Sigmoid colon (tissue), 7 donors: ENCODE data around the gene ANGPT4. TPM values are rescaled to one million over a fixed set of nuclear protein-coding genes. Genes with fewer than 3 reads are reported as not detected.
A peak's percentile ranks its signal among the peaks of the same experiment; 100 is the strongest.

ENCODE experiments used
- DNase-seq: peaks from one replicate; pipeline ENCODE4 v3.0.0-alpha.2; 2019
- H3K27ac ChIP-seq, 4 donors: fragments of 200-600 bp; sonication (generic); one replicate each; pipeline ENCODE4 v1.5.1; 2016 to 2019; ENCODE audit warnings: mild to moderate bottlenecking in 1 of 4
- H3K27me3 ChIP-seq, 3 donors: fragments of 200-600 bp; sonication (generic); one replicate each; pipeline ENCODE4 v1.5.1; 2019; ENCODE audit warnings: mild to moderate bottlenecking in 1 of 3
- H3K36me3 ChIP-seq, 4 donors: fragments of 200-600 bp; sonication (generic); one replicate each; pipeline ENCODE4 v1.5.1; 2016 to 2019
- H3K4me1 ChIP-seq, 4 donors: fragments of 200-600 bp; sonication (generic); one replicate each; pipeline ENCODE4 v1.5.1; 2017 to 2019
- H3K4me3 ChIP-seq, 4 donors: fragments of 200-600 bp; sonication (generic); one replicate each; pipeline ENCODE4 v1.5.1; 2017 to 2019; ENCODE audit warnings: mild to moderate bottlenecking in 2 of 4, moderate library complexity in 1 of 4
- H3K9me3 ChIP-seq, 4 donors: fragments of 200-600 bp in 3 of 4; sonication (generic) in 3 of 4; one replicate each; pipeline versions ENCODE4 v1.5.1 to v1.6.1; 2013 to 2019
- EP300 ChIP-seq, 4 donors: sonication (generic); formaldehyde crosslinking; IDR thresholded peaks; one replicate each; pipeline ENCODE4 v1.6.1; 2017; ENCODE audit warnings: antibody characterized with exemption in 4 of 4
- POLR2A ChIP-seq, 2 donors: fragments of 450-650 bp; IDR thresholded peaks; one replicate each; pipeline ENCODE4 v1.6.1; 2016; ENCODE audit warnings: antibody characterized with exemption in 2 of 2, mild to moderate bottlenecking in 2 of 2, moderate library complexity in 2 of 2
- POLR2AphosphoS5 ChIP-seq, 4 donors: sonication (generic); formaldehyde crosslinking; IDR thresholded peaks; one replicate each; pipeline ENCODE4 v1.6.1; 2017; ENCODE audit warnings: antibody characterized with exemption in 4 of 4
- WGBS, 2 donors: extraction: QIAGEN DNeasy Blood & Tissue Kit; methylation state at CpG; one replicate each; pipeline ENCODE4 v1.1.7; 2013; 5-methylcytosine and 5-hydroxymethylcytosine counted together
- intact Hi-C: fragments of 100-400 bp; cut with DNase I; formaldehyde crosslinking; loops from one replicate; pipeline ENCODE4 v1.15.1; 2023
- polyA plus RNA-seq, 3 donors: library from polyadenylated mRNA; stranded (reverse); fragments of 200-250 nt; gene quantifications; one replicate each; pipeline ENCODE4 v1.2.3, GENCODE V29; 2013
- total RNA-seq, 4 donors: library from RNA; depleted of rRNA; stranded (reverse); fragments of >200 nt; gene quantifications; one replicate each; pipeline ENCODE4 v1.1.0, GENCODE V29; 2016
- TF ChIP-seq, protein P1 (sequence below), 4 experiments: fragments of 450-650 bp in 3 of 4; fragments of 200-600 bp in 1 of 4; IDR thresholded peaks; one replicate each; pipeline ENCODE4 v1.5.1; 2016 to 2019; ENCODE audit warnings: antibody characterized with exemption in 4 of 4, mild to moderate bottlenecking in 3 of 4, moderate library complexity in 2 of 4
- donor health status: healthy with polysubstance abuse.
- donor health status: Bipolar disorder and iron deficiency.
- donor health status: healthy.

Gene ANGPT4
- total and polyA plus RNA-seq, 7 donors = under 0.01 to 0.28 (median 0.23) TPM; not detected in 3

DNA sequence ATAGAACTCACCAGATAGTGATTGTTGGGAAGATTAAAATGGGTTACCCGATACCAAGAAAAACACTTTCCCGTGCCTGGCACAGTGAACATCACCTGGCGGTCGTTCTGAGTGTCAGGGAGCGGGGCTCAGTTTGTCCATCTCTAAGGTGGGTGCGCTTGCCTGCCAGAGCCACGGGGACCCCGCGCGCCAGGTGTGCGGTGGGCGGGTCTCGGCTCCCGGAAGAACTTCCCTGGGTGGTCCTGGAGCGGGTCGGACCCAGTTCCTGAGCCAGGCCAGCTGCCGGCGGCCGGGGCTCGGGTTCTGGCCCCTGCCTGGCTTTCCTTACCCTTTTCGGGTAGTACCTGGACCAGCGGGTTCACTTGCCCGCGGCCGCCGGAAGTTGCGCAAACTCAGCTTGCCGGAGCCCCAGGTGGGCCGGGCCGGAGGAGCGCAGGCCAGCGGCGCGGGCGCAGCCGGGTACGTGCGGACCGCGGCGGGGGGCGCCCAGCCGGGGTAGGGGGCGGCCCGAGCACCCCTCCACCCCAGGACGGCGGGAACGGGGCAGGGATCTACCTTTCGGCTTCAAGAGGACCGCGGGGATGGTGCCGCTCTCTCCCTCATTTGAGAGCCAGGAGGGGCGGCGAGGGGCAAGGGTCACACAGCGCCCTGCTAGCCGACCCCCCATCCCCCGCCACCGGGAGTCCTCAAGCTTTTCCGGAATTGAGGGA, 75.1 kb downstream of the ANGPT4 start:
- Histone ChIP-seq H3K9me3 (no peaks in the 10 kb centered on the region), H3K4me1 (peaks cover 0 to 24% (median 23%) of the 10 kb centered on the region in 4 donors), H3K36me3 (no peaks in the 10 kb centered on the region), H3K27me3 (peaks cover 14 to 46% (median 30%) of the 10 kb centered on the region in 3 donors), H3K27ac (no peak overlapping the region), H3K4me3 (peak overlapping the region in 3 of 4 donors; percentile 21 to 34 (median 27))
- 7 to 17% methylated on average over 59 of the region's 59 CpGs for WGBS, 2 donors
- intact Hi-C loops = no loop called here
- no peak for TF ChIP-seq POLR2A (IDR thresholded peaks at IDR 0.05)
- TF ChIP-seq EP300 (IDR thresholded peaks at IDR 0.05) = no peak
- TF ChIP-seq, protein P1, sequence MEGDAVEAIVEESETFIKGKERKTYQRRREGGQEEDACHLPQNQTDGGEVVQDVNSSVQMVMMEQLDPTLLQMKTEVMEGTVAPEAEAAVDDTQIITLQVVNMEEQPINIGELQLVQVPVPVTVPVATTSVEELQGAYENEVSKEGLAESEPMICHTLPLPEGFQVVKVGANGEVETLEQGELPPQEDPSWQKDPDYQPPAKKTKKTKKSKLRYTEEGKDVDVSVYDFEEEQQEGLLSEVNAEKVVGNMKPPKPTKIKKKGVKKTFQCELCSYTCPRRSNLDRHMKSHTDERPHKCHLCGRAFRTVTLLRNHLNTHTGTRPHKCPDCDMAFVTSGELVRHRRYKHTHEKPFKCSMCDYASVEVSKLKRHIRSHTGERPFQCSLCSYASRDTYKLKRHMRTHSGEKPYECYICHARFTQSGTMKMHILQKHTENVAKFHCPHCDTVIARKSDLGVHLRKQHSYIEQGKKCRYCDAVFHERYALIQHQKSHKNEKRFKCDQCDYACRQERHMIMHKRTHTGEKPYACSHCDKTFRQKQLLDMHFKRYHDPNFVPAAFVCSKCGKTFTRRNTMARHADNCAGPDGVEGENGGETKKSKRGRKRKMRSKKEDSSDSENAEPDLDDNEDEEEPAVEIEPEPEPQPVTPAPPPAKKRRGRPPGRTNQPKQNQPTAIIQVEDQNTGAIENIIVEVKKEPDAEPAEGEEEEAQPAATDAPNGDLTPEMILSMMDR (IDR thresholded peaks at IDR 0.05) = no peak
- no peak for TF ChIP-seq POLR2AphosphoS5 (IDR thresholded peaks at IDR 0.05)
- no peak for DNase-seq

DNA sequence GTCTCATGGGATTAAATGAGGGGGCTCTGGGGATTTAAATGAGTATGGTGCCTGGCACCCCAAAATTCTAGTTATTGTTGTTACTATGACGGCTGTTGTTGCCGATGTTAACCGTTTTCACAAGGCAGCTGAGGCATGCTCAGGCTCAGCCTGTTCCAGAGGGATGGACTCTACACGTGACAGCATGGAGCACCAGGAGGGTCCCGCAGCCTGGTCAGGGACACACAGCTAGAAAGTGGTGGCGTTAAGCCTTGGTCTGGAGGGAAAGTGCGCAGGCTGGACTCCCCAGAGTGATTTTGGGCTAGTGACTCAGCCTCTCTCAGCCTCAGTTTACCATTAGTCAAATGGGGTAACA, 75.7 kb downstream of the ANGPT4 start:
- no peak for DNase-seq
- TF ChIP-seq, protein P1 (IDR thresholded peaks at IDR 0.05) = no peak
- no peak for TF ChIP-seq EP300 (IDR thresholded peaks at IDR 0.05)
- TF ChIP-seq POLR2AphosphoS5 (IDR thresholded peaks at IDR 0.05) = no peak
- TF ChIP-seq POLR2A (IDR thresholded peaks at IDR 0.05) = no peak
- WGBS, 2 donors = 91 to 94% methylated on average over 7 of the region's 7 CpGs
- H3K27me3 ChIP-seq = peaks cover 14 to 44% (median 30%) of the 10 kb centered on the region in 3 donors
- intact Hi-C loops = no loop called here
- H3K4me3 ChIP-seq = no peak overlapping the region
- H3K4me1 ChIP-seq = peaks cover 0 to 24% (median 23%) of the 10 kb centered on the region in 4 donors
- no peaks in the 10 kb centered on the region for H3K36me3 ChIP-seq
- no peak overlapping the region for H3K27ac ChIP-seq
- H3K9me3 ChIP-seq = no peaks in the 10 kb centered on the region

DNA sequence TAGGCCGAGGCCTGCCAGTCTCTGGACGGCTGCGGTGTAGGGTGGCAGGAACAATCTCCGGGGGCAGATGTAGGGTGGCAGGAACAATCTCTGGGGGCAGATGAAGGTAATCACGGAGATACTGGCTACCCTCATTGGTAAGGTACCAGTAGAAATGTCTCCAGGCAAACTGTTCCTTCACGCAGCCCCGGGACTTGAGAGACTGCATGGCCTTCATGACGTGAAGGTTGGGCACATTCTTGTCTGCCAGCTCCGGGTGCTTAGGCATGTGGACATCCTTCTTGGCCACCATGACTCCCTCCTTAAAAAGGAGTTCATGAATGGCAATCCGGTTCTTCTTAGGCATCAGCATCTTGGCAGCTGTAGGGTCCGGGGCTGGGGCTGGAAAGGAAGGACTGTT, 76.5 kb downstream of the ANGPT4 start:
- intact Hi-C loops = loop anchor here (10.0 kb wide), 1 partner anchor 275 kb away; the partner anchor contains the start of gene PSMF1
- no peak overlapping the region for H3K27ac ChIP-seq
- TF ChIP-seq POLR2AphosphoS5 (IDR thresholded peaks at IDR 0.05) = no peak
- TF ChIP-seq EP300 (IDR thresholded peaks at IDR 0.05) = no peak
- no peak for TF ChIP-seq POLR2A (IDR thresholded peaks at IDR 0.05)
- TF ChIP-seq, protein P1 (IDR thresholded peaks at IDR 0.05) = no peak
- no peaks in the 10 kb centered on the region for H3K9me3 ChIP-seq
- H3K4me1 ChIP-seq = peaks cover 0 to 20% (median 17%) of the 10 kb centered on the region in 4 donors
- no peak for DNase-seq
- H3K36me3 ChIP-seq = no peaks in the 10 kb centered on the region
- 95% methylated on average over 11 of the region's 11 CpGs for WGBS, 2 donors
- H3K27me3 ChIP-seq = peaks cover 14 to 35% (median 30%) of the 10 kb centered on the region in 3 donors
- H3K4me3 ChIP-seq = no peak overlapping the region

DNA sequence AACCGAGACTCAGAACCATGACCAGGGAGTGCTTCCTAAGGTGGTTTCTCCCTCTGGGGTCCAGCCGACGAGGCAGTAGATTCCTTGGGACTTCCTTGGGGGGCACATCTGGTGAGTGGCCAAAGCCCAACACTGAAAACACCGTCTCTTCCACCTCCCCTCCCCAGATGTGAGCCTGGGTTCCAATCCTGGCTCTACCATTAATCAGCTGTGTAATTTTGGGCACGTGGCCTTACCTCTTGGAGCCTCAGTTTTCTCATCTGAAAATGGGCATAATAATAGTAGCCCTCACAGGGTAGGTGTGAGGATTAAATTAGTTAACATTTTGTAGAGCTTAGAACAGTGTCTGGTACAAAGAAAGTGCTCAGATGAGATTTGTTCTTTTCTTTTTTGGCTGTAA, 77.1 kb downstream of the ANGPT4 start:
- Histone ChIP-seq H3K4me1 (peaks cover 0 to 21% (median 19%) of the 10 kb centered on the region in 4 donors), H3K4me3 (no peak overlapping the region), H3K27ac (no peak overlapping the region), H3K27me3 (peaks cover 14 to 35% (median 30%) of the 10 kb centered on the region in 3 donors), H3K9me3 (no peaks in the 10 kb centered on the region), H3K36me3 (no peaks in the 10 kb centered on the region)
- TF ChIP-seq EP300 (IDR thresholded peaks at IDR 0.05) = no peak
- no peak for TF ChIP-seq POLR2A (IDR thresholded peaks at IDR 0.05)
- no peak for TF ChIP-seq POLR2AphosphoS5 (IDR thresholded peaks at IDR 0.05)
- TF ChIP-seq, protein P1 (IDR thresholded peaks at IDR 0.05) = no peak
- 70 to 95% methylated on average over 5 of the region's 5 CpGs for WGBS, 2 donors
- intact Hi-C loops = loop anchor here (10.0 kb wide), 1 partner anchor 276 kb away; the partner anchor contains the start of gene PSMF1
- DNase-seq = no peak
